NCI-H2196 treated with DMSO at 0.1 percent for 48 hours (cell line): ENCODE data around the gene SLC30A1.

Experiments
- DNase-seq: peaks from one replicate; lab custom pipeline; 2025; ENCODE audit not compliant: unreplicated experiment; lab: John Stamatoyannopoulos, UW

Gene SLC30A1

DNA sequence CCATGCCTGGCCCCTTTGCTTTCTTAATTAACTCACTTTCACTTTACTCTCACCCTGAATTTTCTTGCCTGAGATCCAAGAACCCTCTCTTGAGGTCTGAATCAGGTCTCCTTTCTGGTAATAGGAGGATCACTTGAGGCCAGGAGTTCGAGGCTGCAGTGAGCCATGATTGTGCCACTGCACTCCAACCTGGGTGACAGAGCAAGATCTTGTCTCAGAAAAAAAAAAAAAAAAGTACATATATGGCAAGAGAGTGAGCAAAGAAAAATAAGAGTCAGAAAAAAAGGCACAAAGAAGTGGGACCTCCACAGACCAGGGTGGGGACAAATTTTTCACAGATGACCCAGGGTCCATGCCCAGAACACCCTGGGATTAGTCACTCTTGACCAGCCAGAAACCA is 52.9 kb downstream of the SLC30A1 start:
- DNase-seq, result no peak

DNA sequence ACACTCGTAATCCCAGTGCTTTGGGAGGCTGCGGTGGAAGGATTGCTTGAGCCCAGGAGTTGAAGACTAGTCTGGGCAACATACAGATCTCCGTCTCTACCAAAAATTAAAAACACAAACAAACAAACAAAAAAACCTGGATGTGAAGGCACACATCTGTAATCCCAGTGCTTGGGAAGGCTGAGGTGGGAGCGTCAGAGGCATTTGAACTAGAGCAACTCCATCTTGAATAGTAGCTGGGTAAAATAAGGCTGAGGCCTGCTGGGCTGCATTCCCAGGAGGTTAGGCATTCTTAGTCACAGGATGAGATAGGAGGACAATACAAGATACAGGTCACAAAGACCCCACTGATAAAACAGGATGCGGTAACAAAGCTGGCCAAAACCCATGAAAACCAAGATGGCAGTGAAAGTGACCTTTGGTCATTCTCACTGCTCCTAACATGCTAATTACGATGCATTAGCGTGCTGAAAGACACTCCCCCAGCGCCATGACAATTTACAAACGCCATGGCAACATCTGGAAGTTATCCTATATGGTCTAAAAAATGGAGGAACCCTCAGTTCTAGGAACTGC is 53.8 kb downstream of the SLC30A1 start:
- no peak for DNase-seq

DNA sequence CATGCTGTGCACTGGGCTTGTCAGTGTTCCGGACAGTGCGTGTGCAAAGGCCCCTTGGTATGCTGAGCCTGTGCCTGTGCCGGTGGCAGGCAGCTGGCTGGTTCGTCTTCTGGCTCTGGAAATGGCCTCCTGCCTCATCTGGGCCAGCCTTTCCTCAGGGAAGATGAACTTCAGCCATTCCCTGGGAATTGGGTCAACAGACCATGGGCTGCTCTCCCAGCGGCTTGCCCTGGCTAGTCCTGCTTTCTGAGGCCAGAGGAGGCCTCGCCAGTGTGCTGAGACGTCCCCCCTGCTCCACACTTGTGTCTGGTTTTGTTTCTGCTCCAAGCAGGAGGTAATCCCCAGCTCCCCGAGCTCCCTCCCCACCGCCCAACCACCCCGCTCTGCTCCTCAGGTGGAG is 54.4 kb downstream of the SLC30A1 start:
- DNase-seq, result no peak

DNA sequence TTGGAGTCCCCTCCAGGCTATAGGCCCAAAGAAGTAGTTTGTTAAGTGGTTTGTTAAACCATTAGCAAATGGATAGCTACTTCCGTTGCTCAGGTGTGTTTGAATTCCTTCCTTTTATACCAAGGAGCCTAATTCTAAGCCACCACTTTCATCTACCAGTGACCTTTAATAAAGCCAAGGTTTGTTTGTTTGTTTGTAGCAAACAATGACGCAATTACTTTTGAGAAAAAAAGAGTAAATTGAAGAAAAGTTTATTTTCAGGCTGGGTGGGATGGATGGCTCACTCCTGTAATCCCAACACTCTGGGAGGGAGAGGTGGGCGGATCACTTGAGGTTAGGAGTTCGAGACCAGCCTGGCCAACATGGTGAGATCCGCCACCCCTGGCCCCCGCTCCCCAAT is 56.2 kb downstream of the SLC30A1 start:
- no peak for DNase-seq
